CD4-positive, alpha-beta memory T cell (primary cell): Measurements from ENCODE around the gene KIR2DL4. TPM values are rescaled to one million over a fixed set of nuclear protein-coding genes. Genes with fewer than 3 reads are reported as not detected.
"Not testable (repeated sequence)": the region's sequence is repeated elsewhere in the genome, so short reads cannot be mapped to it uniquely, and the experiment has no call there.

Experiments
- CTCF ChIA-PET: fragments of 350-600 bp; sonication (Branson Sonifier 250); formaldehyde crosslinking; loops from one replicate; lab custom pipeline; 2021; ENCODE audit warnings: inconsistent platforms; ENCODE audit not compliant: partially characterized antibody; lab: Charles Lee
- POLR2A ChIA-PET: fragments of 350-600 bp; sonication (Branson Sonifier 250); formaldehyde crosslinking; loops from one replicate; lab custom pipeline; 2021; ENCODE audit not compliant: partially characterized antibody; lab: Charles Lee
- DNase-seq, 5 donors: peaks; one replicate each; pipeline versions ENCODE4 v3.0.0 to v3.0.0-alpha.2; 2020 to 2022; ENCODE audit warnings: mixed read lengths in 1 of 5
- H3K27ac ChIP-seq: one replicate; pipeline ENCODE4 v1.7.0; 2013; ENCODE audit warnings: low read depth, low read length
- H3K27me3 ChIP-seq: 2 replicates; pipeline ENCODE4 v1.7.0; 2013; ENCODE audit warnings: mild to moderate bottlenecking, low read length, moderate library complexity; ENCODE audit not compliant: insufficient read depth
- H3K36me3 ChIP-seq: 2 replicates; pipeline ENCODE4 v1.7.0; 2013; ENCODE audit warnings: mild to moderate bottlenecking, low read length, moderate library complexity; ENCODE audit not compliant: insufficient read depth
- H3K4me1 ChIP-seq: 2 replicates; pipeline ENCODE4 v1.7.0; 2013; ENCODE audit warnings: mild to moderate bottlenecking, low read length, moderate library complexity; ENCODE audit not compliant: insufficient read depth
- H3K4me3 ChIP-seq, 2 donors: one replicate each; pipeline ENCODE4 v1.7.0; 2013; ENCODE audit warnings: low read length in 2 of 2, mild to moderate bottlenecking in 1 of 2
- H3K9me3 ChIP-seq, 2 donors: one replicate each; pipeline ENCODE4 v1.7.0; 2013; ENCODE audit warnings: low read length in 2 of 2, control low read depth in 1 of 2; ENCODE audit not compliant: control insufficient read depth in 1 of 2
- H3K27ac Mint-ChIP-seq, 7 donors: one replicate each; pipeline ENCODE4 v1.8.0; 2020 to 2021; ENCODE audit warnings: mixed read lengths in 7 of 7, mild to moderate bottlenecking in 6 of 7, inconsistent platforms in 3 of 7, moderate library complexity in 3 of 7
- H3K27me3 Mint-ChIP-seq, 2 donors: one replicate each; pipeline ENCODE4 v1.8.0; 2020 to 2021; ENCODE audit warnings: mixed read lengths in 2 of 2
- H3K36me3 Mint-ChIP-seq, 2 donors: one replicate each; pipeline ENCODE4 v1.8.0; 2020 to 2021; ENCODE audit warnings: mixed read lengths in 2 of 2, inconsistent platforms in 1 of 2, mild to moderate bottlenecking in 1 of 2
- H3K4me1 Mint-ChIP-seq, 4 donors: one replicate each; pipeline ENCODE4 v1.8.0; 2020 to 2021; ENCODE audit warnings: mixed read lengths in 4 of 4, mild to moderate bottlenecking in 1 of 4
- H3K4me3 Mint-ChIP-seq, 8 donors: one replicate each; pipeline ENCODE4 v1.8.0; 2020 to 2021; ENCODE audit warnings: mixed read lengths in 8 of 8, mild to moderate bottlenecking in 7 of 8, moderate library complexity in 6 of 8, inconsistent platforms in 3 of 8
- H3K9me3 Mint-ChIP-seq, 8 donors: one replicate each; pipeline ENCODE4 v1.8.0; 2020 to 2021; ENCODE audit warnings: mixed read lengths in 8 of 8, mild to moderate bottlenecking in 5 of 8, inconsistent platforms in 3 of 8, moderate library complexity in 1 of 8
- intact Hi-C: fragments of 100-400 bp; cut with micrococcal nuclease; formaldehyde crosslinking; loops from one replicate; pipeline ENCODE4 v1.15.1; 2023
- polyA plus RNA-seq, 2 donors: library from polyadenylated mRNA; unstranded; fragments of 300-500 nt; fragmentation: Illumina TruSeq; gene quantifications; one replicate each; pipeline ENCODE4 v1.2.3, GENCODE V29; 2021
- total RNA-seq, 2 experiments: library from RNA; stranded (reverse); gene quantifications; one replicate each; pipeline ENCODE4 v1.2.3, GENCODE V29; 2021

Gene KIR2DL4
- total and polyA plus RNA-seq, 4 experiments from 2014 or later, result not detected

GRCh38 chr19:54804571-54804970 is 1.2 kb downstream of the KIR2DL4 start:
- Histone ChIP-seq H3K27ac (no peak overlapping the region), H3K4me1 (no peaks in the 10 kb centered on the region), H3K27me3 (no peaks in the 10 kb centered on the region), H3K36me3 (no peaks in the 10 kb centered on the region), H3K9me3 (no peaks in the 10 kb centered on the region), H3K4me3 (no peak overlapping the region)
- H3K27me3 Mint-ChIP-seq, result peaks cover 10 to 17% of the 10 kb centered on the region in 2 donors
- no peak overlapping the region for H3K27ac Mint-ChIP-seq
- H3K9me3 Mint-ChIP-seq, result peaks cover 0 to 12% (median 2%) of the 10 kb centered on the region in 8 donors
- CTCF ChIA-PET, result no interaction called here
- H3K4me1 Mint-ChIP-seq, result no peaks in the 10 kb centered on the region
- no peaks in the 10 kb centered on the region for H3K36me3 Mint-ChIP-seq
- intact Hi-C loops, result no loop called here
- POLR2A ChIA-PET, result no interaction called here
- no peak overlapping the region for H3K4me3 Mint-ChIP-seq
- DNase-seq, result no peak

GRCh38 chr19:54805665-54806515 is 2.5 kb downstream of the KIR2DL4 start:
- ChIA-PET CTCF (no interaction called here), POLR2A (no interaction called here)
- H3K27ac ChIP-seq, result no peak overlapping the region
- H3K27me3 ChIP-seq, result no peaks in the 10 kb centered on the region
- no peaks in the 10 kb centered on the region for H3K36me3 ChIP-seq
- H3K27ac Mint-ChIP-seq, result no peak overlapping the region
- H3K36me3 Mint-ChIP-seq, result no peaks in the 10 kb centered on the region
- H3K9me3 ChIP-seq, result no peaks in the 10 kb centered on the region
- H3K9me3 Mint-ChIP-seq, result peaks cover 0 to 19% (median 5%) of the 10 kb centered on the region in 8 donors
- H3K4me1 Mint-ChIP-seq, result no peaks in the 10 kb centered on the region
- no peak overlapping the region for H3K4me3 ChIP-seq
- no peak overlapping the region for H3K4me3 Mint-ChIP-seq
- intact Hi-C loops, result no loop called here
- no peaks in the 10 kb centered on the region for H3K4me1 ChIP-seq
- DNase-seq, result no peak
- H3K27me3 Mint-ChIP-seq, result peaks cover 14 to 21% of the 10 kb centered on the region in 2 donors

GRCh38 chr19:54806516-54806838 is 3.1 kb downstream of the KIR2DL4 start:
- Mint-ChIP-seq H3K4me3 (no peak overlapping the region), H3K27me3 (peaks cover 12 to 18% of the 10 kb centered on the region in 2 donors), H3K36me3 (no peaks in the 10 kb centered on the region), H3K27ac (no peak overlapping the region), H3K4me1 (no peaks in the 10 kb centered on the region), H3K9me3 (peaks cover 0 to 24% (median 8%) of the 10 kb centered on the region in 8 donors)
- DNase-seq, result no peak
- intact Hi-C loops, result no loop called here
- POLR2A ChIA-PET, result no interaction called here
- no peaks in the 10 kb centered on the region for H3K9me3 ChIP-seq
- no peak overlapping the region for H3K27ac ChIP-seq
- CTCF ChIA-PET, result no interaction called here
- no peaks in the 10 kb centered on the region for H3K27me3 ChIP-seq
- no peaks in the 10 kb centered on the region for H3K4me1 ChIP-seq
- H3K36me3 ChIP-seq, result no peaks in the 10 kb centered on the region
- H3K4me3 ChIP-seq, result no peak overlapping the region

DNA sequence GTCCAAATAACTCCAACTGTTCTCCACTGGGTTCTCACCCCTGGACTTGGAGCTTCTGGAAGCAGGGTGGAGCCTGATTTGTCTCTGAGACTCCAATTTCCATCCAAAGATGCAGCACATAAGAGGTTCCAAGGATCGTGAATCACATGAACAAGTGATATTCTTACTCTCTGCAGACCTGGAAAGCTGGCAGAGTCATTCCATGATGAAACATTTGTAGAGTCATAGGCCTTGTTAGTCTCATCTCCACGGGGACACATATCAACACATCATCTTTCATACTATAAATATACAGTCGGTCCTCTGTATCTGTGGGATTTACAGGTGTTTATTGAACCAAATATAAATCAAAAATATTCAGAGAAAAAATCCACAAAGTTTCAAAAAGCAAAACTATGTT is 11.2 kb downstream of the KIR2DL4 start:
- H3K36me3 ChIP-seq, CTCF ChIA-PET, DNase-seq, H3K27me3 ChIP-seq, H3K4me3 ChIP-seq, H3K36me3 Mint-ChIP-seq, H3K9me3 ChIP-seq, H3K4me3 Mint-ChIP-seq, H3K27ac Mint-ChIP-seq, H3K4me1 Mint-ChIP-seq, intact Hi-C loops, H3K4me1 ChIP-seq, H3K27ac ChIP-seq, POLR2A ChIA-PET: not testable (repeated sequence)
- Mint-ChIP-seq H3K9me3 (peaks cover 7 to 33% (median 14%) of the 10 kb centered on the region in 8 donors), H3K27me3 (peaks cover 7 to 14% of the 10 kb centered on the region in 2 donors)

DNA sequence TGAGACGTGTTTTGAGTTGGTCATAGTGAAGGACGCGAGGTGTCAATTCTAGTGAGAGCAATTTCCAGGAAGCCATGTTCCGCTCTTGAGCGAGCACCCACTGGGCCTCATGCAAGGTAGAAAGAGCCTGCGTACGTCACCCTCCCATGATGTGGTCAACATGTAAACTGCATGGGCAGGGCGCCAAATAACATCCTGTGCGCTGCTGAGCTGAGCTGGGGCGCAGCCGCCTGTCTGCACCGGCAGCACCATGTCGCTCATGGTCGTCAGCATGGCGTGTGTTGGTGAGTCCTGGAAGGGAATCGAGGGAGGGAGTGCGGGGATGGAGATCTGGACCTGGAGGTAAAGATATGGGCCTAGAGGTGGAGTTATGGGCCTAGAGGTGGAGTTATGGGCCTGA is 12.8 kb downstream of the KIR2DL4 start, which contains the start of gene KIR3DL1:
Gene KIR3DL1 (plus strand): TSS at position 218 of the 400 bp plus-strand sequence.
- H3K36me3 Mint-ChIP-seq, H3K27ac ChIP-seq, DNase-seq, H3K4me1 ChIP-seq, H3K9me3 ChIP-seq, POLR2A ChIA-PET, H3K27me3 ChIP-seq, CTCF ChIA-PET, H3K4me1 Mint-ChIP-seq, H3K27ac Mint-ChIP-seq, intact Hi-C loops, H3K4me3 ChIP-seq, H3K4me3 Mint-ChIP-seq, H3K36me3 ChIP-seq: not testable (repeated sequence)
- Mint-ChIP-seq H3K9me3 (peaks cover 4 to 26% (median 10%) of the 10 kb centered on the region in 8 donors), H3K27me3 (peaks cover 3 to 16% of the 10 kb centered on the region in 2 donors)

- CTCF ChIA-PET, result no interaction called here
- H3K4me3 Mint-ChIP-seq, result no peak overlapping the region
- Histone ChIP-seq H3K36me3 (no peaks in the 10 kb centered on the region), H3K4me1 (no peaks in the 10 kb centered on the region), H3K9me3 (no peaks in the 10 kb centered on the region), H3K27ac (no peak overlapping the region), H3K27me3 (no peaks in the 10 kb centered on the region), H3K4me3 (no peak overlapping the region)
- no peak for DNase-seq
- H3K27ac Mint-ChIP-seq, result no peak overlapping the region
- no peaks in the 10 kb centered on the region for H3K4me1 Mint-ChIP-seq
- intact Hi-C loops, result no loop called here
- peaks cover 0 to 11% (median 0%) of the 10 kb centered on the region in 8 donors for H3K9me3 Mint-ChIP-seq
- POLR2A ChIA-PET, result no interaction called here
- peaks cover 1 to 14% of the 10 kb centered on the region in 2 donors for H3K27me3 Mint-ChIP-seq
- no peaks in the 10 kb centered on the region for H3K36me3 Mint-ChIP-seq
Measured at GRCh38 chr19:54817670-54818536, 14.5 kb downstream of the KIR2DL4 start.

- Mint-ChIP-seq H3K9me3 (peaks cover 0 to 11% (median 3%) of the 10 kb centered on the region in 8 donors), H3K27me3 (peaks cover 0 to 12% of the 10 kb centered on the region in 2 donors)
- H3K27ac ChIP-seq, H3K36me3 ChIP-seq, H3K4me3 Mint-ChIP-seq, H3K4me1 ChIP-seq, POLR2A ChIA-PET, CTCF ChIA-PET, intact Hi-C loops, H3K27ac Mint-ChIP-seq, H3K27me3 ChIP-seq, H3K36me3 Mint-ChIP-seq, DNase-seq, H3K9me3 ChIP-seq, H3K4me1 Mint-ChIP-seq, H3K4me3 ChIP-seq: not testable (repeated sequence)
Measured at GRCh38 chr19:54824416-54824815, 21.0 kb downstream of the KIR2DL4 start.
